Skeletal muscle tissue (tissue), 4 donors: Measurements from ENCODE around the gene NFATC1. TPM values are rescaled to one million over a fixed set of nuclear protein-coding genes. Genes with fewer than 3 reads are reported as not detected.
A peak's percentile ranks its signal among the peaks of the same experiment; 100 is the strongest.

Experiments
- H3K27ac ChIP-seq: one replicate; pipeline ENCODE4 v1.7.0; 2013; ENCODE audit warnings: mild to moderate bottlenecking, low read depth, low read length, inconsistent platforms
- H3K27me3 ChIP-seq, 3 donors: one replicate each; pipeline ENCODE4 v1.7.0; 2013; ENCODE audit warnings: low read length in 3 of 3; ENCODE audit not compliant: control insufficient read depth in 3 of 3, insufficient read depth in 3 of 3
- H3K36me3 ChIP-seq, 3 donors: one replicate each; pipeline ENCODE4 v1.7.0; 2013; ENCODE audit warnings: low read length in 3 of 3; ENCODE audit not compliant: control insufficient read depth in 3 of 3, insufficient read depth in 3 of 3
- H3K4me1 ChIP-seq, 3 donors: one replicate each; pipeline ENCODE4 v1.7.0; 2013; ENCODE audit warnings: low read length in 3 of 3, mild to moderate bottlenecking in 3 of 3; ENCODE audit not compliant: control insufficient read depth in 3 of 3, insufficient read depth in 3 of 3
- H3K4me3 ChIP-seq, 3 donors: one replicate each; pipeline ENCODE4 v1.7.0; 2013; ENCODE audit warnings: low read length in 3 of 3
- H3K9ac ChIP-seq, 3 donors: one replicate each; pipeline ENCODE4 v1.7.0; 2013; ENCODE audit warnings: low read length in 3 of 3, mild to moderate bottlenecking in 3 of 3, moderate library complexity in 2 of 3, low read depth in 1 of 3
- H3K9me3 ChIP-seq, 3 donors: one replicate each; pipeline ENCODE4 v1.7.0; 2013; ENCODE audit warnings: low read length in 3 of 3; ENCODE audit not compliant: control insufficient read depth in 3 of 3
- total RNA-seq: library from RNA; depleted of rRNA; stranded (reverse); fragments of >200 nt; gene quantifications from one replicate; pipeline ENCODE4 v1.2.3, GENCODE V29; 2014
- donor health status: Osteomylitis.

The NFATC1 gene
- total RNA-seq, 1 donor from 2014 or later = 10.4 TPM

- Histone ChIP-seq H3K4me1 (peaks cover 25 to 34% (median 26%) of the 10 kb centered on the region in 3 donors), H3K9ac (no peak overlapping the region), H3K9me3 (peaks cover 7 to 13% (median 10%) of the 10 kb centered on the region in 3 donors), H3K27ac (no peak overlapping the region), H3K36me3 (peaks cover 0 to 2% (median 0%) of the 10 kb centered on the region in 3 donors), H3K4me3 (no peak overlapping the region), H3K27me3 (no peaks in the 10 kb centered on the region)
Observed at GRCh38 chr18:79571211-79572092, 175.7 kb downstream of the NFATC1 start.

DNA sequence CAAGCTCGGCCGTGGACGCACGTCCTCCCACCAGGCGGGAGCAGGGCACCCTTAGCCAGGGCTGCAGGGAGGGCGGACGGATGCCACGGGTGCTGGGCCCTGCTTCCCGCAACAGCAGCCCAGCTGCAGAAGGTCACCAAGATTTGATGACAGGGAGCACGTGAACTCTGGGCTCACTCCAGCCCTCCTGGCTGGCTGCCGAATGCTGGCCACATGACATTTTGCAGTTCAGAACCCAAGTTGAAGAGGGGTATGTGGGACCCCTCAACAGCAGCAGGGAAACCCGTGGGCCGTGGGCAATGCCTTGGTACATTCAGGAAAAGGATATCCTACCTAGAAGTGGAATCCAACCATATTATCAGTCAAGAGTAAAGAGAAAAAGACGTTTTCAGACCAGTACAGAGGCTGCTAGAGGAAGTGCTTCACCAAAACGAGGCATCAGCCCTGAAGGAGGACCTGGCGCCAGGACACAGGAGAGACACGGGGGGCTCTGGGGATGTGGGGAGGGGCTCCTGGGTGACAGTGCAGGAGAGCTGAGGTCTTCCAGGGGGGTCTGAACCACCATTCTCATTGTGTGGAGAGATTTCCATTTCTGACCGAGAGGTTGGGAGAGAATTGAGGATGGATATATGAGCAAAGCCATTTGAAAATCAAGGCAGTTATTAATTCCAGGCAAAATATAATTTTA is 176.5 kb downstream of the NFATC1 start:
- H3K27me3 ChIP-seq = peaks cover 0 to 5% (median 1%) of the 10 kb centered on the region in 3 donors
- no peak overlapping the region for H3K27ac ChIP-seq
- peaks cover 27 to 37% (median 29%) of the 10 kb centered on the region in 3 donors for H3K4me1 ChIP-seq

DNA sequence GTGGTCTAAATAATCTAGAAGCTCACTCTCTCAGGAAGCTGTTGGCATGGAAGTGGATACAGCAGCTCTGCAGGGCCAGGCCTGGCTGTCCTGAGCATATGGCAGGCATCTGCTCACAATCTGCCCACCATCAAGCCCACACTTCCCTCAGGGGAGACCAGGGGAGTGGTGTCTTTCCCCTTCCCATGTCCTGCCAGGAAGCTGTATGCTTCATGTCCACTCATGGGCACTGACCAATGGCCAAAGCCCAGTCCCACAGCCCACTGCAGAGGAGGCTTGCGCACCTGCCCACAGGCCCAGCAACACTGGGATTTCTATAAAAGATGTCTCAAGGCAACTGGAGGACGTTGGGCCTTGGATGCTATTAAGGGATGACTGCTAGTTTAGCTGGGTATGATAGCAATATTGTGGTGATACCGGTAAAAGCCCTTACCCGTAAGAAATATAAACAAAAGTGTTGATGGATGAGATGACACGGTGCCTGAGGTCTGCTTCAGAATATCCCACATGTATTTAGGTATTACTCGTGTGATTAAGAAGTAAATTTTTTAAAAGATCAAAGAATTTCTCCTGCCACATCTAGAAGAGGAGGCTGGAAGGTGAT is 177.2 kb downstream of the NFATC1 start:
- peak overlapping the region in 1 of 3 donors; percentile 7 for H3K4me3 ChIP-seq
- peaks cover 7 to 13% (median 10%) of the 10 kb centered on the region in 3 donors for H3K9me3 ChIP-seq
- no peak overlapping the region for H3K9ac ChIP-seq
- H3K36me3 ChIP-seq = peaks cover 0 to 2% (median 0%) of the 10 kb centered on the region in 3 donors
- H3K27me3 ChIP-seq = peaks cover 0 to 8% (median 2%) of the 10 kb centered on the region in 3 donors
- peaks cover 24 to 37% (median 27%) of the 10 kb centered on the region in 3 donors for H3K4me1 ChIP-seq
- H3K27ac ChIP-seq = no peak overlapping the region

More for the DNA sequence above, 176.5 kb downstream of the NFATC1 start:
- Histone ChIP-seq H3K36me3 (peaks cover 0 to 2% (median 0%) of the 10 kb centered on the region in 3 donors), H3K9me3 (peaks cover 7 to 13% (median 10%) of the 10 kb centered on the region in 3 donors), H3K9ac (no peak overlapping the region), H3K4me3 (no peak overlapping the region)

GRCh38 chr18:79573921-79574491 is 178.3 kb downstream of the NFATC1 start:
- Histone ChIP-seq H3K4me1 (peaks cover 22 to 38% (median 28%) of the 10 kb centered on the region in 3 donors), H3K4me3 (no peak overlapping the region), H3K9me3 (peaks cover 7 to 13% (median 10%) of the 10 kb centered on the region in 3 donors), H3K9ac (no peak overlapping the region), H3K36me3 (peaks cover 0 to 2% (median 0%) of the 10 kb centered on the region in 3 donors), H3K27ac (no peak overlapping the region), H3K27me3 (peaks cover 0 to 8% (median 2%) of the 10 kb centered on the region in 3 donors)

- peaks cover 7 to 13% (median 10%) of the 10 kb centered on the region in 3 donors for H3K9me3 ChIP-seq
- peaks cover 0 to 8% (median 2%) of the 10 kb centered on the region in 3 donors for H3K27me3 ChIP-seq
- H3K27ac ChIP-seq = peak overlapping the region; percentile 56
- peaks cover 22 to 32% (median 28%) of the 10 kb centered on the region in 3 donors for H3K4me1 ChIP-seq
- no peak overlapping the region for H3K4me3 ChIP-seq
- peaks cover 0 to 2% (median 0%) of the 10 kb centered on the region in 3 donors for H3K36me3 ChIP-seq
- H3K9ac ChIP-seq = no peak overlapping the region
Observed at GRCh38 chr18:79574938-79575525, 179.3 kb downstream of the NFATC1 start.

GRCh38 chr18:79575891-79576685 is 180.4 kb downstream of the NFATC1 start:
- Histone ChIP-seq H3K27ac (peak overlapping the region; percentile 56), H3K27me3 (peaks cover 0 to 8% (median 2%) of the 10 kb centered on the region in 3 donors), H3K4me3 (peak overlapping the region in 2 of 3 donors; percentile 26 to 29), H3K36me3 (peaks cover 0 to 2% (median 0%) of the 10 kb centered on the region in 3 donors), H3K9ac (peak overlapping the region in 1 of 3 donors; percentile 45), H3K4me1 (peaks cover 22 to 31% (median 28%) of the 10 kb centered on the region in 3 donors), H3K9me3 (peaks cover 7 to 13% (median 10%) of the 10 kb centered on the region in 3 donors)

GRCh38 chr18:79576686-79577351 is 181.1 kb downstream of the NFATC1 start:
- peak overlapping the region in 2 of 3 donors; percentile 26 to 29 for H3K4me3 ChIP-seq

More at GRCh38 chr18:79576686-79577351, 181.1 kb downstream of the NFATC1 start:
- Histone ChIP-seq H3K27ac (peak overlapping the region; percentile 56), H3K9me3 (peaks cover 7 to 13% (median 10%) of the 10 kb centered on the region in 3 donors), H3K36me3 (peaks cover 0 to 2% (median 0%) of the 10 kb centered on the region in 3 donors), H3K9ac (peak overlapping the region in 2 of 3 donors; percentile 20 to 45), H3K4me1 (peaks cover 22 to 31% (median 28%) of the 10 kb centered on the region in 3 donors), H3K27me3 (peaks cover 0 to 8% (median 2%) of the 10 kb centered on the region in 3 donors)
